HG03175 (cell line): Measurements from ENCODE around the gene TBP.
"Not testable (repeated sequence)": the region's sequence is repeated elsewhere in the genome, so short reads cannot be mapped to it uniquely, and the experiment has no call there.

Source experiments
- ATAC-seq: cut with Tn5 transposase; IDR thresholded peaks from one replicate; pipeline ENCODE4 v1.9.1; 2021; ENCODE audit warnings: mild to moderate bottlenecking, moderate library complexity; ENCODE audit not compliant: unreplicated experiment

TBP gene

GRCh38 chr6:170554013-170554795, at the start of gene TBP:
Gene TBP (plus strand): TSS chr6:170554369. CDS start chr6:170557030, 2,661 bp downstream.
- ATAC-seq = peak; percentile 95

GRCh38 chr6:170504479-170504878, 49.7 kb upstream of the TBP start:
- no peak for ATAC-seq

GRCh38 chr6:170505306-170505705, 48.9 kb upstream of the TBP start:
- no peak for ATAC-seq

GRCh38 chr6:170506446-170506845, 47.7 kb upstream of the TBP start:
- ATAC-seq = no peak

- ATAC-seq = not testable (repeated sequence)
Measured at GRCh38 chr6:170507728-170508127, 46.4 kb upstream of the TBP start.

GRCh38 chr6:170508275-170508674, 45.9 kb upstream of the TBP start:
- not testable (repeated sequence) for ATAC-seq

- not testable (repeated sequence) for ATAC-seq
Measured at GRCh38 chr6:170508892-170509722, 45.1 kb upstream of the TBP start.

GRCh38 chr6:170509723-170510018, 44.5 kb upstream of the TBP start:
- ATAC-seq = no peak

- no peak for ATAC-seq
Measured at GRCh38 chr6:170510631-170511030, 43.5 kb upstream of the TBP start.

GRCh38 chr6:170512249-170512648, 41.9 kb upstream of the TBP start:
- ATAC-seq = no peak

GRCh38 chr6:170514908-170515307, 39.3 kb upstream of the TBP start:
- no peak for ATAC-seq

- peak; percentile 88 for ATAC-seq
Measured at GRCh38 chr6:170516783-170517616, 37.2 kb upstream of the TBP start.

GRCh38 chr6:170522565-170523183, 31.5 kb upstream of the TBP start:
- no peak for ATAC-seq

GRCh38 chr6:170523256-170524171, 30.7 kb upstream of the TBP start:
- ATAC-seq = no peak

GRCh38 chr6:170524172-170524502, 30.0 kb upstream of the TBP start:
- ATAC-seq = no peak

- no peak for ATAC-seq
Measured at GRCh38 chr6:170525795-170526194, 28.4 kb upstream of the TBP start.

- ATAC-seq = not testable (repeated sequence)
Measured at GRCh38 chr6:170527995-170528394, 26.2 kb upstream of the TBP start.

- peak; percentile 80 for ATAC-seq
Measured at GRCh38 chr6:170529839-170530469, 24.2 kb upstream of the TBP start.

GRCh38 chr6:170532867-170533488, 21.2 kb upstream of the TBP start:
- ATAC-seq = no peak
